Left renal pelvis (tissue), 4 donors: ENCODE measurements around the gene SEMA3G. TPM values are rescaled to one million over a fixed set of nuclear protein-coding genes. Genes with fewer than 3 reads are reported as not detected.
A peak's percentile ranks its signal among the peaks of the same experiment; 100 is the strongest.

Experiments
- DNase-seq, 4 donors: peaks; one replicate each; pipeline ENCODE4 v3.0.0-alpha.2; 2013; ENCODE audit warnings: low read depth in 4 of 4, low spot score in 3 of 4
- polyA plus RNA-seq, 4 donors: library from polyadenylated mRNA; unstranded; fragments of 120-200 nt; gene quantifications; one replicate each; pipeline ENCODE4 v1.2.1, GENCODE V29; 2013; ENCODE audit not compliant: insufficient read length in 4 of 4

SEMA3G gene
- polyA plus RNA-seq, 4 donors, result 5.7 to 30.7 (median 26.9) TPM

DNA sequence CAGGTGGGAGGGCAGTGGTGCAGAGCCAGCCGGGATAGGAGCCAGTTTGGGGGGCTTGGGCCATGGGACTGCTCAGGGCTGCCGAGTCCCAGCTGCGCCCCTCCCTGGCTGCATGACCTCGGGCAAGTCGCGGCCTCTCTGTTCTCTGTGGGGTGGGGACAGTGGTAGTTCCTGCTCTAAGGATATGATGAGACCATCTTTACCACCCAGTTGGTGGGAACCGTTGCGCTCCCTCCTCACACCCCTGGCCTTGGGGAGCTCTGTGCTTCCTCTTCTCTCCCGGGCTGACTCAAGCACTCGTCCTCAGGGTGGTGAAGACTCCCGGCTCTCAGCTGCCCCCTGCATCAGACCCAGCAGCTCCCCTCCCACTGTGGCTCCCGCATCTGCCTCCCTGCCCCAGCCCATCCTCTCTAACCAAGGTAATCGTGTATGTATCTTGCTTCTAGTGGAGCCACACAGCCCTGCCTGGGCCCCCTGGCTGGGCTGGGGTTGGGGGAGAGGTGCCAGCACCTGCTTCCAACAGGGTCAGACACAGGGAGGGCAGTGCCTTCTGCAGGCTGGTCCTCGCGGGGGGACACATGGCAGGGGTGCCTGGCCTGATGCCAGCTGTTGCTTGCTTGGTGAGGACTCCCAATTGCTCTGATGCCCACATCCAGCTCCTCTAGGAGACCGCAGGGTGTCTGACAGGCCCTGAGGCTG, 35.1 kb upstream of the SEMA3G start:
- DNase-seq, result no peak

DNA sequence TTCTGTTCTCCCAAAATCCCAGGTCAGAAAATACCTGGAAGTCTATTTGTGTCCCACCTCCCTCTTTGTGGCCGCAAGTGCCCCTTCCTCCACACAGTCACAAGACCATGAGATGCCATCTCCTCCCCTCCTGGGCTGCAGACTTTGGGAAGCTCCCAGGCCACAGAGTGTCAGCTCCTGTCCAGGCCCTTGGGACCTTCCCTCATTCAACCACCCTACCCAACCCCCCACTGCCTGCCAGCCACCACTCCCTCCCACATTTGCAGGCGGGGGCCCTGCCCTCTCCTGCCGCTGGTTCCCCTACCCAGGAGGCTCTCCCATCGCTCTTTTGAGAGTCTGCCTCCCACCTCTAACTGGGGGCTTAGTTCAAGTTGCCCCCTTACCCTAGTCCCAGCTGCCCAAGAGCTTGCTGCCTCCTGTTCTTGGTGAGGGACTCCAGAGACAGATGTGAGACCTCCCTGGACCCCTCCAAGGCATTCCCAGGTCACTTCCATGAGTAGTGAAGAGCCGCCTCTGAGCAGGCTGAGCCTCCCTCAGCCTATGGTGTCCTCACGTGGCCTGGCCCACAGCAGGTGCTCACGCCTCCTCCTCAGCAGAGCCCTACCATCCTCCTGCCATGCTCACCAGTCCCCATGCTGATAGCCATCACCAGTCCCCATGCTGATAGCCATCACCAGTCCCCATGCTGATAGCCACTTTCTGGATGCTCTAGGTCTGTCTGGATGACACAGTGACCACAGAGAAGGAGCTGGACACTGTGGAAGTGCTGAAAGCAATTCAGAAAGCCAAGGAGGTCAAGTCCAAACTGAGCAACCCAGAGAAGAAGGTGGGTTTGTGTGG, 34.4 kb upstream of the SEMA3G start:
- no peak for DNase-seq

DNA sequence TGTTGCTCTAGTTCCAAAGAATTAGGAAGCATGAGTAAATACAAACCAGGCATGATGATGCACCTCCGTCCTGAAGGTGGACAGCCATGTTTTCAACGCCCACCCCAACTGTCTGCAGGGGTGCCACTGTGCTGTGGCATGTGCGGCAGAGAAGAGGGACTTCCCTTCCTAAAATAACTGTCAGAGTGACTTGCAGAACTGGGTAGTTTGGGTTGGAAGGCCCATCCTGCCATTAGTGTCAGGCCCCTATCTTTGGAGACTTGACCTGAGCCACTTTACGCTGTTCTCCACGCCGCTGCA, 32.8 kb upstream of the SEMA3G start:
- DNase-seq, result no peak

DNA sequence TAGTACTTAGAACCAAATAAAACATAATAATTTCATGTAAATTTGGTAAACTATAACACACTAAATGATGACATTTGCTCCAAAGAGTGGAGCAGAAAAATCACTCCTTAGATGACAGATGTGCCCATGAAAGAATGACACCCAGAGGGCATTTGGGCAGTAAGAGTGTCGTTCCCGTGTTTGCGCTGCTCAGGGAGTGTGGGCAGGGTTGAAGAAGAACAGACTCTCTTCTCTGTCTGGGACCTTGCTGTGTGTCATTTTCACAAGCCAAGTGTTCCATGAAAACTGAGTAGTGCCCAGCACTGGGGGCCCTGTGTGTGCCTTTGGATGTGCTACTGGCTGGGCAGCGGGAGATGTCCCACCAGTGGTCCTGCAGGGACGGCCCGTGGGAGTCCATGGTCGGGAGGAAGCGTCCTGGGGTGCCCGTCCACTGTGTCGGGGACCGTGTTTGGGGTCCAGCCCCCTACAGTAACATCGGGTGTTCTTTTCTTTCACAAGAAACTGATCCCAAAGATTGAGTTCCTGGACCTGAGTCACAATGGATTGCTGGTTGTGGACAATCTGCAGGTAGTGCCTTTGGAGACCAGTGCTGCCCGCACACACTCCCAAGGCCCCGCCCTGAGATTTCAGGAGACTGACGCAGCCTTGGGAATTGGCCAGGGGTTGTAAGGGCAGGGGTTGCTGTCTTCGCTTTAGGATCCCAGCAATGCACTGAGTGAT, 32.3 kb upstream of the SEMA3G start:
- no peak for DNase-seq

DNA sequence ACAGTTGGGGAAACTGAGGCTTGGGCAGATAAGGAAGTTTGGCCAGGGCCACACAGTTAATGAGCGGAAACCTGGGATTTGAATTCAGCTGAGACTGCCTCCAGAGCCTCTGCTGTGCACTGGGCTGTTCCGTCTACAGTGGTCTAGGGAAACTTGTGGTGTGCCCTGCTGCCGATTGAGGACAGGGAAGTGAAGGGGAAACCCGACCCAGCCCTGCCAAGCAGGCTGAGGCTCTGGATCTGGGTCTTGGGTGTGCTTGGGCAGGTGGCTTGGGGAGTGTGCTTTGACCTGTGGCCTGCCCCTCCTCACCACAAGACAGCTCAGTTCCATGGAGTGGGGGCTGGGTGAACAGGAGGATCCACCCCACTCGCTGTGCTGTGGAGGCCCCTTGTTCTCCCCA, 28.1 kb upstream of the SEMA3G start:
- no peak for DNase-seq

DNA sequence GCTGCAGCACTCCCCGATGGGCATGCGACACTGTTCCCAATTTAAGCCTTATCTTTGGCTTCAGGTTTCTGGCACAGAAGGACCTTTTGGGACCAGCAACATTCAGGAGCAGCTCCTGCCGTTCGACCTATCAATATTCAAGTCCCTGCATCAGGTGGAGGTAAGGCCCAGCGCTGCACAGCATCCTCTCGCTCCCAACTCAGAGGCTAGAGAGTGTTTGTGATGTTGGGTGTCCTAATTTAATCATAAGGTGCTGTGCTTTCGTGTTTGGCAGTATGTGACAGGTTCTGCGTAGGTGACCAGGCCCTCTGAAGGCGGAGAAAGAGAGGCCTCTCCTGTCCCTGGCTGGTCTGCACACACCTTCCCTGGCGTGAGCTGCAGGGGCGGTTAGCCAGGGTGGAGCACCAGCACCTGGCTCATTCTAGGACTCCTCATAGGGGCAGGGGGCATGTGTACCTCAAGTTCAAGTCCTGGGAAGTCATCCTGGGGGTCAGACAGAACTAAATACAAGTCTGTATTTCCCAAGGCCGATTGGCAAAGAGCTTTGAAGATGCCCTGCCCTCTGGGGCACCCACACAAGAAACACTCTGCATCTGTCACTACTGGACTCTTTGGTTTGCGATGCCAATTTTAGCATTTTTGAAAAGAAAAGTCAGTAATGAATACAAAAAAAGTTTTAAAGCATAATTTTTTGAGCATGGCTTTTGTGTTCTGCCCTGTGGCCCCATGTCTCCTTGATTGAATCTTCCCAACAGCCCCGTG, 27.5 kb upstream of the SEMA3G start:
- DNase-seq, result no peak

DNA sequence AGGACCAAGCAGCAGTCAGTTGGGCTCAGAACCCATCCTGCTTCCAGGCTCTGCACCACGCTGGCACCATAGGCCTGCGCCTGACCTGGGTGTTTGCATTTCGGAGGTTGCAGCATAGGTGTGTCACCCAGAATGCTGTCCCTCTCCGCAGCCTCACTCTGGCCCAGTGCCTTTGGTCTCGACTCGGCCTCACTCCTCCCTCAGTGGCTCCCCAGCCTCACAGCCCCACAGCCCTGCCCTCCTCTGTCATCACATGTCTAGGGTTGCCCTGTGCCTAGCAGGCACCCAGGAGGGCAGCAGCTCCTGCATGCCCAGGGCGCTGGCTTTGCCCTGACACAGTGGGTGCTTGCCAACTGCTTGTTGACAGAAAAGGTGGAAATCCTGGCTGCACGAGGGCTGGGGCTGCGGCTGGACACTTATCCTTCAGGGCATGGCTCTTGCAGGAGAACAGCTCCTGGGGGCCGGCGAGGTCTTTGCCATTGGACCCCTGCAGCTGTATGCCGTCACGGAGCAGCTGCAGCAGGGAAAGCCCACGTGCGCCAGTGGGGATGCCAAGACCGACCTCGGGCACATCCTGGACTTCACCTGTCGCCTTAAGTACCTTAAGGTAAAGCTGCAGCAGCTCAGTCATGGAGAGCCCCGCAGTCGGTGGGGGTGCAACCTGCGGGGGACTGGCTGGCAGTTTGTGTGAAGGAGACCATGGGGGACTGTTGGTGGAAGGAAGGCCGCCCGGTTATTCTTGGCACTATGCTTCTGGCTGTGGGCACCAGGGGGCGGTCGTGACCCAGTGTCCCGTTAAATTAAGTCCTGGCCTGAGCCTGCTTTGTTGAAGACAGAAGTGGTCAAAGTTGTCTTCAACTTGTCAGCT, 26.7 kb upstream of the SEMA3G start:
- DNase-seq, result no peak

DNA sequence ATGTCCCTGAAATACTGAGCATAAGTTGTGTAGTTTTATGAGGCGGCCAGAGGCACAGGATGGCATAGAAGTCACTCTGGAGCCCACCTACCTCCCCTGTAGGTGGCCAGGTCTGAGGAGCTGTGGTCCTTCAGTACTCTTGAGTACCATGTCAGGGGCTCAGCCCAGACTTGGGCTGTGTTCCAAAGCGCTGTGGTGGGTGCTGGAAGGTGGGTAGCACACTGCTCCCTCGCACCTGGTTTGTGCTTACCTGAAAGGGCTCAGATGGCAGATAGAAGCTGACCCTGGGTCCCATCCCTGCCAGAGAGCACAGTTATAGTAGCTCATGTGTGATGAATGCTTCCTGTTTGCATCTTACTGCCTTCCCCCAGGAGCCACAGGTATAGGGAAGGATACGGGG, 26.0 kb upstream of the SEMA3G start:
- no peak for DNase-seq

DNA sequence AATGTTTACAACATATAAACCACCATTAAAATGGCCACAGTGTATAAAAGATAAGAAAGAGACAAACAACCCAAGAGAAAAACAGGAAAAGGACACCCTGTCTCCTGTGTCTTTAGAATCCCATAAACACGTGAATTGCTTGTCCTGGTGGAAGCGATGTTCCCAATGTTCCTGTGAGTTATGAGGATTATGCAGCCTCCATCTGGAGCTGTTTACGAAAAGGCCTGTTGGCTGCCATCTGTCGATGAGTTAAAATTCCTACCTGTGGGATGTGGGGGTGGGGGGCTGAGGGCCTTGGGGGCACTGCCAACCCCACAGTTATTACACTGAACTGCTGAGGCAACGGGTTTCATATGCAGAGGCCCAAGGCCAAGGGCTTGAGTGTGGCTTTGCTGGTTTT, 24.1 kb upstream of the SEMA3G start:
- DNase-seq, result no peak

DNA sequence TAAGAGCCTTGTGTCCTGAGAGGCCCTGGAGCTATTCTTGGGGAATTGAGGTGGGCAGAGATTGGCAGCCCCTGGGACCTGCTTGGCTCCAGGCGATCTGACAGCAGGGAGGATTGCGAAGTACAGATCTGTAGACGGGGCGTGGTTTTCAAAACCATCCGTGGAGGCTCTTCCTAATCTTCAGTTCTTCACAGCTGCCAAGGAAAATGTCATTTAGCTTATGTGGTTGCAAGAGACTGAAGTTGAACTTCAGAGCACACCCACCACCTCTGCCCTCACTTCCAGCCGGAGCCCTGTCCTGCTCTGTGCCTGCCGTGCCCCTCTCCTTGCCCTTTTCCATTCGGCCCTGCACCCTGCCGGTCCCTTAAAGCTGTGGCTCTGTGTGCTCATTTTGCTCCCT, 23.4 kb upstream of the SEMA3G start:
- no peak for DNase-seq

DNA sequence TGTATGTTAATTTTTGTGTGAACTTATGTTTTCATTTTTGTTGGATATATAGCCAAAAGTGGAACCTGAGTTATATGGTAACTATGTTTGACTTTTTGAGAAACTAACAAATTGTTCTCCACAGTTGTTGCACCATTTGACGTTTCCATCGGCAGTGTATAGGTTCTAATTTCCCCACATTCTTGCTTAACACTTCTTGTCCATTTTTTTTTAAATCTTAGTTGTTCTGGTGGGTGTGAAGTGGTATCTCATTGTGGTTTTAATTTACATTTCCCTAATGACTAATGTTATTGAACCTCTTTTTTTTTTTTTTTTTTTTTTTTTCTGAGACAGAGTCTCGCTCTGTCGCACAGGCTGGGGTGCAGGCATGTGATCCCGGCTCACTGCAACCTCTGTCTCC, 18.5 kb upstream of the SEMA3G start:
- no peak for DNase-seq

DNA sequence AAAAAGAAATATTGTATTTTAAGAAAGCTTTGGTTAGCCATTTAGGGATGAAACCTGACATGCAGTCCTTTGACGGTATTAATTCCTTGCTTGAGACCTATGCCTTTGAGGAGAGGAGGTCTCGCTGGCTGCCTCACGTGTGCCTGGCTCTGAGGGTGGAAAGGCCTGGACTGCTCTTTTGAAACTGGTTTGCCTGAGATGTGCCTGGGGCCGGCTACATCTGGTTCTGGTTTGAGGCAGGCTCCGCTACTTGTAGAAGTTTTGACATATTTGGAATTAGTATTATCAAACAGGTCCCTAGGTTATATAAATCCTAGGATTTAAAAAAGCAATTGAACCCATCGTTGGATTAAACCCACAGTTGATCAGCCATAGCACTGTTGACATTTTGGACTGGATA, 17.0 kb upstream of the SEMA3G start:
- DNase-seq, result no peak

DNA sequence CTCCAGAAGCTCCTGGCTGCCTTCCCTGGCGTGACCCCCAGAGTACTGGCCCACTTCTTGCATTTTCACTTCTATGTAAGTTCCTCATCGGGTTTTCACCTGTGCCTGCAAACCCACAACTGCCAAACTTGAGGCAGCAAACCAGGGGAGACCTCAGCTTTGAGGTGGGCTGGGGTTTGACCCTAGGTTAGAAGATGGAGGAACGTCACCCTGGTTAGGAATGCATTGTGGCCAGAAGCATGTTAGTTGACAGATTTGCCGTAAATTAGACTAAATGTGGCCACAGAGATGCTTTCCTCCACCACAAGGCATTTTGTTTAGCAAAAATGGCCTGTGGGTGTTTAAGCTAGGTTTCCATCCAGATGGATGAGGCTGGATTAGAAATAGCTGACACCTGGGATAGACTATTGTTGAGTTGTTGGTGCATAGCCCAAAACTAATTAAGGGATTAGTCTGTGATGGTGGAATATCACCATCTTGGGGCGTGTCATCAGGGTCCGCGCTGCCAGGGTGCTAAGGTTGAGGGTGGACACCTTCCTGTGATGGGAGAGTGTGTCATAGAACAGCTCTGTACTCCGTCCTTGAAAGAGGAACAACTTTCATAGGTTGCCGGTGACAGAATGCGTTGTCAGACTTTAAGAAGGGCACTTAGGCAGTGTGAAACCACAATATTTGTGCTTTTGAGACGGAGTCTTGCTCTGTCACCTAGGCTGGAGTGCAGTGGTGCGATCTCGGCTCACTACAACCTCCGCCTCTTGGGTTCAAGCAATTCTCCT, 14.1 kb upstream of the SEMA3G start:
- no peak for DNase-seq

DNA sequence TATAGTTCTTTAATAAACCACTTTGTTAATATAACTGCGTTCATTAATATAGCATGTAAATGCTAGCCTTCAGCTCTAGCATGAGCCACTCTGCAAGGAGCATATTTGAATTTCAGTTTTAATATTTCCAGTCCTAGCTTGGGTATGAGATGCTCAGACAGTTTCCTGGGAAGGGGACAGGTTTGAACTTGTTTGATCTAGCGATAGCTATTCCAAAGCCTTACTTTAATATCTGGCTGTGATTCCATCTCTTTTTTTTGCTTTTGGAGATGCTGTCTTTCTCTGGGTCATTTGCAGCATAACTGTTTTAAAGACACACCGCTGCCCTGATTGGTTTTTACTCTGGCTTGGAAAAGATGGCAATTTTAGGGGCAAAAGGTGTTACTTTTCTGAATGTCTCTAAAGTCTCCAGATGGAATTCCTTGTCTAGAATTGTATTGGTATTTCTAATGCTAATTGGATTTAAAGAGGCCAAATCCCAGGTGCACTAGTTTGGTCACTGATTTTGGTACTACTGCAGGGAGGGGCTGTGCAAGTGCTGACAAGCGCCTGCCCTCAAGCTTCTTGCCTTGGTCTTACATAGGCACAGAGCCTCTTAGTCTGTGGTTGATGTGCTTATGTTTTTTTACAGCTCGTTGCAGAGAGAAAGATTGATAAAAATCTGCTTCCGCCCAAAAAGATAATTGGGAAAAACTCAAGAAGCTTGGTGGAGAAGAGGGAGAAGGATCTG, 13.3 kb upstream of the SEMA3G start:
- DNase-seq, result no peak

DNA sequence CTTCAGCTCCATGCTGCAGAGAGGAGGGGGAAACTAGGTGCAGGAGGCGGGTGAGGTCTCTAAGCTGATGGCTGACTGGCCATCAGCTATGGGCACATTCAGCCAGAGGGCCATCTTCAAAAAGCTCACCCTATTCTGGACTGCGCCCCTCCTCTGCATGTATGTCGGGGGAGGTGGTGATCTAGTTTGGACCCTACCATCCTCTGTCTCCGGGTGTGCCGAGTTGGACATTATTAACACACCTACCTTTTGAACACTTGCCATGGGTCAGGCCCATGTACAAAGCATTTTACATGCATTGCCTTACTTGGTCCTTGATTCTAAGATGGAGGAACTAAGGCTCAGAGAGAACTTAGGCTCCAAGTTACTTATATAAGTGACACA, 11.9 kb upstream of the SEMA3G start:
- no peak for DNase-seq

DNA sequence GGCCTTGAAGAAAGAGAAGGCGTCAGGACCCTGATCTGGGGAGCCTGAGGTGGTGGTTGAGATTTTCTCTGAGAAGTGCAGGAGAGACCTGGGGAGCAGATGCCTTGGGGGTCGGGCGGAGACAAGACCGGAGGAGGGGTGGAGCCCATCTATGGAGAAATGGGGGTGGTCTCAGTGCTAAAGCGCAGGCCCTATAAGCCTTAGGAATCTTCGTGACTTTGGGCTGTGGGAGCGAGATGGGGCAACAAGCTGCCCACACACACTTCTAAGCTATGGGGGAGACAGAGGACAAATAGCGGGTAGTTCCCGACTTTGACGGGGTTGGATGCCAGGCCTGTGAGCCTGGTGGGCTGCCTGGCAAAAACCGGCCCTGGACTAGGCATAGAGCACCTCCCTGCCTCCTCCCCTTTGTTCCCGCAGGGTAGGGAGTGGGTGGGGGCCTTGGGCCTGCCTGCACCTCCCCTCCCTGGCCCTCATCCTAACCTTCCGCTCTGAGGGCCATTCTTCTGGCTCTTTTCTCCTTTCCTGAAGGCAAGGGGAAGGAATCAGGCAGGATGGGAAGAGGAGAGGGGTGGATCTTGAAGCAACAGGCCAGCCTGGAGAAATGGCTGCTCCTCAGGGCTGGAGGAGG, 11.4 kb upstream of the SEMA3G start:
- no peak for DNase-seq

DNA sequence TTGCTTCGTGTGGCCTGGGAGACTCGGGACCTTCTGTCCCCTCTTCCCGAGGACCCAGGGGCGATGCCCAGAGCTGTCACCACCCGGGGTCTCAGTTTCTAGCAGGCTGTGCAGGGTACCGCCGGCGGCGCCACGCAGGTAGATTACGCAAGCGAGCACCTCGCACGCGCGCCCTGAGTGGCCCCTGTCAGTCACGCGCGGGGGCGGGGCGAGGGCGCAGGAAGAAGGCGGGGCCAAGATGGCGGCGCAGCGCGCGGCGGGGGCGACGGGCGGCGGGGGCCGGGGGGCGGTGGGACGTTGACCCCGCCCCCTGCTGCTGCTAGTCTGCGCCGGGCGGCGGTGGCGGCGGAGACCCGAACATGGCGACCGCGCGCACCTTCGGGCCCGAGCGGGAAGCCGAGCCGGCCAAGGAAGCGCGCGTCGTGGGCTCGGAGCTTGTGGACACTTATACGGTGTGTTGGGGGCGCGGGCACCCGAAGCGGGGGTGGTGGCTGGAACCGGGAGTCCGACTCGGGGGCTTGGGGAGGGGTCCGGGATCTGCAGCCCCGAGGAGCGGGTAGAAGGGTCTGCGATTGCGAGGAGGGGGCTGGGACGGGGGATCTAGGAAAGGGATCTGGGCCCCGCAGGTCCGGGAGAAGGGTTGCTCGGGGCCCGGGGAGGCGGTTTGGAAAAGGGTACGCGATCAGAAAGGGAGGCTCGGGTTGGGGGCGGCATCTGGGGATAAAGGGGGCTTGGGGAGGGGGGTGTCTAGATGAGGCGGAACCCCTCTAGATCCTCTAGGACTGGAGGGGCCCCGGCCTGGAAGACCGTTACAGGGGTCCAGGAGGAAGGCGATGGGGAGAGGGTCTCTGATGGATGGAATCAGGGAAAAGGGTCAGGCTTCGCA, 10.6 kb upstream of the SEMA3G start, which contains the start of gene NISCH:
Gene NISCH, plus strand, starts transcription at position 322 of the 886 bp plus-strand sequence. Its CDS starts 38 bp downstream, at position 360.
- peak in 3 of 4 donors; percentile 56 to 73 (median 63) for DNase-seq
